HG03045 (cell line): Measurements from ENCODE around the gene ADAMTSL2.

Source experiments
- ATAC-seq: cut with Tn5 transposase; IDR thresholded peaks from one replicate; pipeline ENCODE4 v1.9.1; 2021; ENCODE audit warnings: mild to moderate bottlenecking, moderate library complexity; ENCODE audit not compliant: unreplicated experiment

Gene ADAMTSL2

DNA sequence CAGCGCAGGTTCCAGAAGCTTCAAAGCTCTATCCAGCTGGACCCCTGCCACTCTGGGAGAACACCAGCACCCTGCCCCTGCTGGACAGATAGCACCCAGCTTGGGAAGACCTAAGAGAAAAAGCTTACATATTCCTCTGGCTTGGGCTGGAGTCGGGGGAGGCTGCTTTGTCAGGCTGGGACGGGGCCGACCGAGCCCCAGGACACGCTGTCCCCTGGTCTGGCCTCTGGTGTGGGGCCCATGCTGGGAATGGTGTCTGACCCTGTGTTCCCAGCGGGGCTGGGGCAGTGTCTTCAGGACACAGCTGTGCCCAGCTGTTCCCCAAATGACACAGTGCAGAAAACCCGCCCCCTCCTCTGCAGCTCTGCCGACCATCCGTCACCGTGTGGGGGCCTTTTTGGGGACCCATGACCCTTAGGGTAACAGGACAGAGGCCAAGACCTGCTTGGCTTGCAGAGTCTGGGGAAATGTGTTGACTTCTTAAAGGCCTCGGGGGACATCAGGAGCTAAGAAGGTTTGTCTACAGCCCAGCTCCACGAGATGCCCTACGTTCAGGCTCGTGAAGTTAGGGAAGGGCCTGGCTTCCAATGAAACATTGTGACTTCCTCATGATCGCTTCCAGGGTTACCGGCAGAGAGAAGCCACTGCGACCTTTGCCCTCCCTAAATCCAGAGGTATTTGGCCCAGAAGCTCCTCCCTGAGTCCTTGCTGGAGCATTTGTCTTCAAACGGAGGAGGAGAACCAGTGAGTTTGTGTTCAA lies 35.2 kb upstream of the ADAMTSL2 start:
- no peak for ATAC-seq

DNA sequence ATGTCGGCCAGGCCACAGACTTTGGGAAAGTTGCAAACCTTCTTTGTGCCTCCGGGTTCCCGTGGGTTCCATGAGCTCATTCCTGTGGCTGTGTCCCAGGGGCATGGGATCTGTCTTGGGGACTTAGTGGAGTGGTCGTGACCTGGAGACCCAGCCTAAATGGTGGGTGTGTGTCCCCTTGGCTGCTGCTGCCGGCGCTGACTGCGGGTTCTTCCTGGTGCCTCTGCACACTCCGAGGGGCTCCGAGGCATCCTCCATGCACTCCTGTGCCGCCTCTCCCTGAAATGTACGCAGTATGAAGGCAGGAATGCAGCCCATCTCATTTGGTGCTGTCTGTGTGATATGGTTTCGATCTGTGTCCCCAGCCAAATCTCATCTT lies 34.6 kb upstream of the ADAMTSL2 start:
- ATAC-seq, result no peak

GRCh38 chr9:133502112-133502511 lies 32.4 kb upstream of the ADAMTSL2 start:
- no peak for ATAC-seq

DNA sequence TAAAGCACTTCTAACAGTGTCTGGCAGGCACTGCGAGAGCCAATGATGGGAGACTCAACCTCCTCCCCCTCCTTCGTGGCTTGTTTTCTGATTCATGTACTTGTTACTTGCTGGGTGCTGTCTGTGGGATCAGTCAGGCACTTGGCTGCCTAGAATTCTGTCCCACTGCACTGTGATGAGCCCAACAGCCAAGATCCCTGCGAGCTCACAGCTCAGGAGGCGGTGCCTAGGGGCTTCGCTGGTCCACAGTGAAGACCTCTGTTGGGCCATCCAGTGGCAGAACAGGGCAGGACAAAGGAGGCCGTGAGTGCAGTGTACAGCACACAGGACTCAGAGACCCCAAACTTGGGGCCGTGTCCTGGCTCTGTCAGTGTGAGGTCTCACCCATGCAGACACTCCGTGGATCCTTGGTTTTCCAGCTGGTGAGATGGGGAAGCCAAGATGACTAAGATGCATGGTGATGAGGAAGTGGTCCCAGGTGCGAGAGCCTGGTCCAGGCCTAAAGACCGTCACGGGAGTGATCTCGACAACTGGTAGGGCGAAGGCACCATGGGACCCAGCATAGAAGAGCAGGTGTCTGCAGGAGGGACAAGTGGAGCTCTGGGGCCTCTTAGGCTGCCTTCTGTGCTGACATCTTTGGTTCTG lies 29.2 kb upstream of the ADAMTSL2 start:
- ATAC-seq, result no peak

DNA sequence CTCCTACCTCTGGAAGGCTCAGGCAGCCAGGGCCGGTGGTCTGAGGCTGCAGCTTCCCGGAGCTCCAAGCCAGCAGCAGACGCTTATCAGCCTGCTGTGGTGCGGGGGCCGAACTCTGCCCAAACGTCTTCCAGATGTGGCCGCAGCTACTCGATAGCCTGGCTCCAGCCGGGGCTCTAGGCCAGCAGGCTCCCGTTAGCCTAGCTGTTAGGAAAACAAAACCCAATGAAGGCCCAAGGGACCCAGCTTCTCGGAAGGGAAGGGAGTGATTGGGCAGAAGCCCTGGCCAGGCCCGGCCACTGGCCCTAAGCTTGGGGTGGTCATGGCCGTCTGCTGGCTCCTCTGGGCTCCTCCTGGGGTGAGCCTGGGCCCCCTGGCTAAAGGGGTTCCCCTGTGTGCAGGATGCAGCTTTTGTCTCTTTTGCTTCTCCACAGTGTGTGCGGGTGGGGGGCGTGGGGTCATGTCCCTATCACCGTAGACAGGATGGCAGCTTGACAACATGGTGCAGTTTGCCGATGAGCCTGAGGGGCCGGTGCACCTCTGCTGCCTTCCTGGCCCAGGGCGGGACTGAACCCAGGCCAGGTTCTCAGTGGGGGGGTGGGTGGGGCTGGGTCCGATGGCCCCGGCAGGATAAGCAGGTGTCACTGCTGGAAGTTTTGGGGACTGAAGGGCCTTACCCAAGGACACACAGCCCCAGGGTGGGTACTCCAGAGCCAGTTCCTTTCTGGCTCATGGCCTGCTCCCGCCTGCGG lies 28.4 kb upstream of the ADAMTSL2 start:
- ATAC-seq, result no peak

GRCh38 chr9:133506653-133507038 lies 27.9 kb upstream of the ADAMTSL2 start:
- no peak for ATAC-seq

DNA sequence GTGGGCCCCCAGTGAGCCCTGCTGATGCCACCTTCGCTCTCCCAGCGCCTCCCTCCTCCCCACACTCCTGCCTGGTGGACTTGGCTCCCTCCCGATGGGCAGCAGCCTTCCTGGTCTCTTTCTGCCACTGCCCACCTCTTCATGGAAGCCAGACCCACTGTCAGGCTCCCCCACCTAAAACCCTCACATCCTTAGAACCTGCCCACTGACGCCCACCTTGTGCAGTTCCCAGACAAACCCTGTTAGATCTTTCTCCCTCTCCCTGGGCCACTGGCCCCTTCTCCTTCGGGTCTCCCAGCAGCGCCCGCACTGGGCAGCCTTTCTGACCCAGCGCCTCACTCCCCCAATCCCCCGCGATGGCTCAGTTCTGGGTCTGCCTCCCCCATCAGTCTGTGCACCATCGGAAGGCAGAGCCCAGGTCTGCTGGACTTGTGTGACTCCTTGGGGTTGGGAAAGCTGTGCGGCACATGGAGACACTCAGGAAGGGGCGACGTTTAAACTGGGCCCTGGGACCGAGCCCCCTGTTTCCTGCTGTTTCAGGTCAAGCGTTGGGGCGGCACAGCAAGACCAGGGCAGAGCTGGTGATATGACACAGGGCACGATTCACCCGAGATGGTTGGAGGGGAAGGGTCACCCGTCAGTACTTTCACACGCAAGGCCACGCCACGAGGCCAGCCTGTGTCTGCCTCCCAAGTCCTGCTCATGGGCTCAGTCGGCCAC lies 27.1 kb upstream of the ADAMTSL2 start:
- no peak for ATAC-seq

DNA sequence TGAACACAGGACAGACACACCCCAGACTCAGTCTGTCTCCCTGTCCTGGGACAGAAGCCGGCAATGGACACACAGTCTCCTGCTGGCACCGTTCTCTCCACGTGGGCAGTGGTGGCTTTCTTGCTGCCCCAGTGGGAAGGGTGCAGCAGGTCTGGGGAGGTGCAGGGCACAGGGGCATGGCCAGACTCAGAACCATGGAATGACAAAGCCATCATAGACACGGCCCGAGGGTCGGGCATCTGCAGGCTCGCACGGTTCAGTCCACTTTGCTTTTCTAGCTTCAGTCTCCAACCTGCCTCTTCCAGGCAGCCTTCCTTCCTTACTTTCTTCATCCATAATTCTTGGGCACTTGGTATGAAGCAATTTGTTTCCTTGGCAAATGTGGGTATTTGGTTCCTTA lies 26.5 kb upstream of the ADAMTSL2 start:
- ATAC-seq, result no peak

DNA sequence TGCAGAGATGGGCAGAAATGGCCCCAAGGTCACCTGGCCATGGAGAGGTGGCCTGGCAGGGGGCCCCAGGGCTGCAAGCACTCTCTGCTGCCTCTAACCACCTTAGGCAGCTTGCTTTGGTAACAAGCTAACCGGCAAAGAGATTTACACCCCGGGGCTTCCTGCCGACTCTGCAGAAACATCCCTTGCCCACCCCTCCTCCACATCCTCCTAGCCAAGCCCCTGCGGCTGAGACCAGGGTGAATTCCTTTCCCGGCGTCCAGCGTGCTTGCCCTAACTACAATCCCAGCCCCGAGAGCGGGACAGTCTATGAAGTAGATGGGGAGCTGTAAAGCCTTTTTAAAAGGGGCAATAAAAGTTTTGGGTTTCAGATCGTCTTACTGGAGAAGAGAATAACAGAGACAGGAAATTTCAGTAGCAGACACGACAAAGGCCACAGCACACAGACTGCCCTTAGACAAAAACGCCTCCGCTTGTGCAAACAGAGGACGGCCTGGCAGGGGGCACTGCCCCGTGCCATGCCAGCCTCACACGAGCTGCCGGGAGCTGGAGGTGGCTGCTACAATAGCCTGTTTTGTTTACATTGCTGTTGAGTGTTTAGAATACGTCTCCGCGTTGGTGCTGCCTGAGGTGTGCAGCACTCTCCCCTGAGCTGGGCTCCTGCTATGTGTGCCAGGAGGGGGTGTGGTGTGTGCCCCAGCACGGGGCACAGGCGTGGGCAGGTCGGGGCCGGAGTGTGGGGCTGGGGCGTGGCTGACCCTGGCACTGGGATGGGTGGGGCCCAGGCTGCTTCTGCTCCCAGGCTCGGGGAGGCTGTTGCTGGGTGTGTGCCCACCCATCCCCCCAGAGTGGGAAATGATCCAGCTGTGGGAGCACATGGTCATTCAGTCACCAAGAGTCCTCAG lies 25.1 kb upstream of the ADAMTSL2 start:
- no peak for ATAC-seq

GRCh38 chr9:133510926-133511505 lies 23.5 kb upstream of the ADAMTSL2 start:
- ATAC-seq, result no peak

GRCh38 chr9:133511607-133512006 lies 22.9 kb upstream of the ADAMTSL2 start:
- no peak for ATAC-seq

DNA sequence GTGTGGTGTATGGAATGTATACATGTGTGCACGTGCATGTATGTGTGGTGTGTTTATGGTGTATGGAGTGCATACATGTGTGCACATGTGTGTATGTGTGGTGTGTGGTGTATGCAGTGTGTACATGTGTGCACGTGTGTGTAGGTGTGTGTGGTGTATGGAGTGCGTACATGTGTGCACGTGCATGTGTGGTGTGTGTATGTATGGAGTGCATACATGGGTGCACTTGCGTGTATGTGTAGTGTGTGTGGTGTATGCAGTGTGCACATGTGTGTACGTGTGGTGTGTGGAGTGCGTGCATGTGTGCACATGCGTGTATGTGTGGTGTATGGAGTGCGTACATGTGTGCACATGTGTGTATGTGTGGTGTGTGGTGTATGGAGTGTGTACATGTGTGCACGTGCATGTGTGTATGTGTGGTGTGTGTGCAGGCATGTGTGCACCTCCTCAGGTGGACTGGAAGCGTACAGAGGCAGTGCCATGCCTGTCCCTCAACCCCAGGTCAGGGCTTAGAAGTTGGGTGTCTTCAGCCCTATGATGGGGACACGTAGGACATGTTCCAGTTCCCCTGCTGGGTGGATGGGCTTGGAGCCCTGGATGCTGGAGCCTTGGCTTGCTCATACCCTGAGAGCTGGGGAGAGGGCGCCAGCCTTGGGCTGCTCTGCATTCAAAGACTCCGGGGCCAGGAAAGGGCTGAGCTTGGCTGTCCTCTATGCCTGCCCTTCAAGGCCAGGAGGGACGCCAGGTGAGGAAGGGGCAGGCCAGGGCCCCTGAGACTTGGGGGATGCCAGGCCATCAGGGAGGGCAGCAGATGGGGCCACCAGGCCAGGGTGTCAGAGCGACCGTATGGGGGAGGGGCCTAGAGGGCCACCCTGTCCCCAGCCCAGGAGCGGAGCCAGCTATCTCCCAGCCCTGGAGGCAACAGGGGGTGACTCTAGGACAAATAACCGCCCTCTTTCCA lies 22.0 kb upstream of the ADAMTSL2 start:
- no peak for ATAC-seq

- ATAC-seq, result no peak
Measured at GRCh38 chr9:133513214-133514100, 21.0 kb upstream of the ADAMTSL2 start.

DNA sequence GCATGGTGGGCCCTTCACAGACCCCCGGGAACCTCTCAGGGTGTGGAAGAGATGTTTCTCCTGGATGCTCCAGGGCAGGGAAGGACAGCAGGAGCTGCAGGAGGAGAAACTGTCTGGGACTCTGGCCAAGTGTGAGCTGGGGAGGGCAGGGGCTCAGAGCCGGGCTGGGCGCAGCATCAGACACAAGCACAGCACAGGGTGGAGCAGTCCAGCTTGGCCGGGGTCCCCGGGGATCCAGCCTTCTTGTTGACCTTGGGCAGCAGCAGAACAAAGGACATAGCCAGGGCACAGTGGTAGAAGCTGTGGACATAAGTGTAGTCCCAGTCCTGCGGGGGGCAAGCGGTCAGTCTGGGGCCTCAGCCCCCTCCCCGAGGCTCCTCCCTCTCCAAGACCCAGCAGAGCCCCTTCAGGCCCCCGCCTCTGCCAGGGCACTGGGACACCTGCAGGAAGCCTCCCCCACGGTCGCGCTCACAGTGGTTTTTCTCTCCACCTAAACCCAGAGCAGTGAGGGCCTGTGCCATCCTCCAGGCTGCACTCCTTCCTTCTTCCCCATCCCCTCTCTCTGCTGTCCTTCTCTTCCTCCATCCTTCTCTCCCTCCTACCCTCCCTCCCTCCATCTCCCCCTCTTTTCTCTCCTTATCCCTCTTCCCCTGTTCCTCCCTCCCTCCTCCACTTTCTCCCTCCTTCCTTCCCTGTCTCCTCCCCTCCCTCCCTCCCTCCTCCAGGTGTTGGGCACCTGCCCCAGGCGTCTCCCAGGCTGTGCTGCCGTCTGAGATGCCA lies 19.9 kb upstream of the ADAMTSL2 start:
- no peak for ATAC-seq

- ATAC-seq, result no peak
Measured at GRCh38 chr9:133515240-133515610, 19.3 kb upstream of the ADAMTSL2 start.

DNA sequence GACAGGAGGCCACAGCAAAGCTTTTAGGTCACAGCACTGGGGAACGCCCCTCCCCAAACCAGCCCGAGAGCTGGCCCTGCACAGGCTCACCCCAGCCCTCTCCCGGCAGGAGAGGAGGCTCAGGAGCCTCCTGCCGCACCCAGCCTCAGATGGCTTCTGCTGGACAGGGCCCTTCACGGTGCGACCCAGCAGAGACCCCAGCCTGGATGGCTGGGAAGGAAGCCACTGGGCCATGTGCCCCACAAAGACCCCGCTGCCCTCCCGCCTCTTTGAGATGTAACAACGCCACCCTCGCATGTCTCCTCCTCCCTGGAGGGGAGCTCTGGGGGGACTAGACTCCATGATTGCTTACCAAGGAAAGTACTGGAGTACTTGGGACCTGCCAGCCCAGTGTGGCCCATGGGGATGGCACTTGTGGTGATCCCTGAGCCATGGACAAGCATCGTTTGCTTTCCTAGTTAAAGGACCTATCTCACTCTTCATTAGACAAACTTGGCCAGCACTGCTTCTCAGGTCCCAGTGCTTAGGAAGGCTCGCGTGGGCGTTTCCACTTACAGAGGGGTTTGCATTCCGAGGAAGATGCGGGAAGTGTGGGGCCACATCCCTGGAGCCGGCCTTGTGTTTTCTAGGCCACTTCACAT lies 18.8 kb upstream of the ADAMTSL2 start:
- ATAC-seq, result no peak
